CD14-positive monocyte (primary cell): ENCODE data around the gene C16orf74. TPM values are rescaled to one million over a fixed set of nuclear protein-coding genes. Genes with fewer than 3 reads are reported as not detected.
A peak's percentile ranks its signal among the peaks of the same experiment; 100 is the strongest.

Experiments
- DNase-seq, 3 donors: peaks; one replicate each; pipeline ENCODE4 v3.0.0-alpha.2; 2011 to 2022
- H2AFZ ChIP-seq: 2 replicates; pipeline ENCODE4 v1.6.0; 2012; ENCODE audit warnings: mild to moderate bottlenecking, low read depth, low read length, inconsistent platforms; ENCODE audit not compliant: insufficient read depth, poor library complexity, severe bottlenecking
- H3K27ac ChIP-seq, 2 donors: 1 replicate in 1 of 2; 2 replicates in 1 of 2; pipeline ENCODE4 v1.5.1; 2012 to 2013; ENCODE audit warnings: low read length in 2 of 2, control low read depth in 1 of 2, inconsistent platforms in 1 of 2, low read depth in 1 of 2, mild to moderate bottlenecking in 1 of 2
- H3K27me3 ChIP-seq, 2 donors: one replicate each; pipeline versions ENCODE4 v1.6.0 to v1.6.1; 2011 to 2013; ENCODE audit warnings: low read length in 2 of 2; ENCODE audit not compliant: control insufficient read depth in 2 of 2, insufficient read depth in 2 of 2
- H3K36me3 ChIP-seq, 2 donors: replicated peaks in 1 of 2; 1 replicate in 1 of 2; 2 replicates in 1 of 2; pipeline versions ENCODE4 v1.5.1 to v1.6.1; 2012 to 2013; ENCODE audit warnings: low read length in 2 of 2, control low read depth in 1 of 2, inconsistent platforms in 1 of 2, mild to moderate bottlenecking in 1 of 2; ENCODE audit not compliant: insufficient read depth in 2 of 2, control insufficient read depth in 1 of 2
- H3K4me1 ChIP-seq, 2 donors: 1 replicate in 1 of 2; 2 replicates in 1 of 2; pipeline versions ENCODE4 v1.5.1 to v1.6.1; 2012 to 2013; ENCODE audit warnings: low read length in 2 of 2, control low read depth in 1 of 2, inconsistent platforms in 1 of 2, mild to moderate bottlenecking in 1 of 2, moderate library complexity in 1 of 2; ENCODE audit not compliant: insufficient read depth in 2 of 2, control insufficient read depth in 1 of 2
- H3K4me2 ChIP-seq: replicated peaks from 2 replicates; pipeline ENCODE3; 2012; ENCODE audit warnings: low read length, moderate library complexity, mild to moderate bottlenecking; ENCODE audit not compliant: poor library complexity, severe bottlenecking; ENCODE audit errors: extremely low read depth
- H3K4me3 ChIP-seq, 3 experiments: fragments of 200-600 bp in 1 of 3; sonication (generic) in 1 of 3; replicated peaks in 1 of 3; 1 replicate in 2 of 3; 2 replicates in 1 of 3; pipeline ENCODE4 v1.5.1; 2011 to 2013; ENCODE audit warnings: low read length in 3 of 3, mild to moderate bottlenecking in 3 of 3, control low read depth in 2 of 3, low read depth in 2 of 3, inconsistent platforms in 1 of 3, moderate library complexity in 1 of 3
- H3K79me2 ChIP-seq: 2 replicates; pipeline ENCODE4 v1.6.0; 2012; ENCODE audit warnings: mild to moderate bottlenecking, control low read depth, inconsistent platforms, low read length, moderate library complexity; ENCODE audit not compliant: insufficient read depth
- H3K9ac ChIP-seq: 2 replicates; pipeline ENCODE4 v1.6.0; 2017; ENCODE audit warnings: low read length, mild to moderate bottlenecking; ENCODE audit not compliant: insufficient read depth, poor library complexity, severe bottlenecking
- H3K9me3 ChIP-seq, 2 donors: replicated peaks in 1 of 2; 1 replicate in 1 of 2; 2 replicates in 1 of 2; pipeline versions ENCODE4 v1.5.1 to v1.6.1; 2012 to 2013; ENCODE audit warnings: low read length in 2 of 2, control low read depth in 1 of 2; ENCODE audit not compliant: control insufficient read depth in 1 of 2, insufficient read depth in 1 of 2
- H4K20me1 ChIP-seq: 2 replicates; pipeline ENCODE4 v1.6.0; 2012; ENCODE audit warnings: mild to moderate bottlenecking, low read length, control low read depth, moderate library complexity; ENCODE audit not compliant: insufficient read depth
- H3K27ac Mint-ChIP-seq, 7 donors: one replicate each; pipeline ENCODE4 v1.8.0; 2020; ENCODE audit warnings: mild to moderate bottlenecking in 7 of 7, mixed read lengths in 7 of 7, moderate library complexity in 6 of 7, inconsistent platforms in 2 of 7
- H3K27me3 Mint-ChIP-seq, 3 donors: one replicate each; pipeline ENCODE4 v1.8.0; 2021 to 2022; ENCODE audit warnings: low read depth in 3 of 3, mild to moderate bottlenecking in 3 of 3, mixed read lengths in 3 of 3, moderate library complexity in 3 of 3, inconsistent platforms in 1 of 3
- H3K36me3 Mint-ChIP-seq, 2 donors: one replicate each; pipeline ENCODE4 v1.8.0; 2020; ENCODE audit warnings: mixed read lengths in 2 of 2, inconsistent platforms in 1 of 2, mild to moderate bottlenecking in 1 of 2
- H3K4me1 Mint-ChIP-seq: one replicate; pipeline ENCODE4 v1.8.0; 2020; ENCODE audit warnings: mild to moderate bottlenecking, mixed read lengths
- H3K4me3 Mint-ChIP-seq, 2 donors: one replicate each; pipeline ENCODE4 v1.8.0; 2020; ENCODE audit warnings: mild to moderate bottlenecking in 2 of 2, mixed read lengths in 2 of 2, moderate library complexity in 1 of 2
- H3K9me3 Mint-ChIP-seq, 7 donors: one replicate each; pipeline ENCODE4 v1.8.0; 2020 to 2022; ENCODE audit warnings: mixed read lengths in 7 of 7, mild to moderate bottlenecking in 6 of 7, moderate library complexity in 6 of 7, inconsistent platforms in 2 of 7
- CTCF ChIP-seq: fragments of 200-600 bp; IDR thresholded peaks from one replicate; pipeline ENCODE4 v1.8.0; 2022; ENCODE audit warnings: antibody characterized with exemption, mild to moderate bottlenecking
- whole genome bisulfite sequencing: methylation state at CpG from one replicate; pipeline ENCODE4 v1.1.5; 2013; ENCODE audit warnings: missing lambda C conversion rate; ENCODE audit not compliant: insufficient coverage; 5-methylcytosine and 5-hydroxymethylcytosine counted together
- intact Hi-C, 2 donors: fragments of 100-400 bp; cut with micrococcal nuclease; formaldehyde crosslinking; loops; one replicate each; pipeline versions ENCODE4 v1.15.0 to v1.15.1; 2023
- polyA plus RNA-seq, 3 donors: library from polyadenylated mRNA; depleted of rRNA in 1 of 3; unstranded in 2 of 3; stranded (reverse) in 1 of 3; fragments of 300-500 nt in 2 of 3; fragments of >200 nt in 1 of 3; fragmentation: Illumina TruSeq in 2 of 3; gene quantifications; 1 replicate in 2 of 3; 2 replicates in 1 of 3; pipeline ENCODE4 v1.2.3, GENCODE V29; 2012 to 2021

C16orf74 gene
- polyA plus RNA-seq, 3 donors, result 11.3 to 26.6 (median 24.1) TPM

DNA sequence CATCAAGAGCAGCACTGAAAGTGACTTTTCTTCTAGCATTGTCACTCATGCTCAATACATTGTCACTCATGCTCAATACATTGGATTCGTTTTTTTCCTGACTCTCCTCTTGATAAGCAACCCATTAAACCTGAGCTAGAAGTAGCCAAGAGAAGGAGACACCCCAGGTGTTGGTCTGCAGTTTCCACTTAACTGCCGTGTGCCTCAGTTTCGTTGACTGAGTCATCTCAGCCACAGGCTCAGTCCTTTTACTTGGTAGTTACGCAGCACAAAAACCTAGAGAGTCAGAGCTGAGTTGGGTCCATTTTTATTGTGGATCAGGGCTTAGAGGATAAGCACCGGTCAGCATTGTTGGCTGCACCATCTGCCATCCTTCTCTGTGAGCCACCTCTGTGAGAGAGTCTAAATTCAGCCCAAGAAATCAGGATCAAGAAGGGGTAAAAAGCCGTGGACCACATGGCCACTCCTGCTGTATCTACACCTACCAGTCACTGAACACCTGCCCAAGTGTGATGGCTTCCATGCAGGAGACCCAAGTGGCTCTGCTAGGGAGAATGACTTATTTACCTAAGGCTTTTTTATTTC, 73.4 kb downstream of the C16orf74 start:
- no peaks in the 10 kb centered on the region for H3K9me3 ChIP-seq
- no peaks in the 10 kb centered on the region for H3K79me2 ChIP-seq
- H3K4me3 ChIP-seq, result no peak overlapping the region
- H3K9ac ChIP-seq, result no peak overlapping the region
- H3K36me3 ChIP-seq, result peaks cover 33 to 81% of the 10 kb centered on the region in 2 donors
- 85% methylated on average over 4 of the region's 6 CpGs for WGBS
- no peak overlapping the region for H3K4me2 ChIP-seq
- intact Hi-C loops, result no loop called here
- no peaks in the 10 kb centered on the region for H3K4me1 Mint-ChIP-seq
- H3K4me3 Mint-ChIP-seq, result no peak overlapping the region
- no peaks in the 10 kb centered on the region for H3K9me3 Mint-ChIP-seq
- DNase-seq, result no peak
- no peak for TF ChIP-seq CTCF
- no peak overlapping the region for H2AFZ ChIP-seq
- H3K27me3 Mint-ChIP-seq, result peaks cover 0 to 1% (median 0%) of the 10 kb centered on the region in 3 donors
- H3K27me3 ChIP-seq, result no peaks in the 10 kb centered on the region
- no peak overlapping the region for H3K27ac ChIP-seq
- peaks cover 52 to 82% of the 10 kb centered on the region in 2 donors for H3K36me3 Mint-ChIP-seq
- H4K20me1 ChIP-seq, result no peaks in the 10 kb centered on the region
- peak overlapping the region in 2 of 7 donors; percentile 5 to 74 for H3K27ac Mint-ChIP-seq
- H3K4me1 ChIP-seq, result no peaks in the 10 kb centered on the region

- Mint-ChIP-seq H3K27ac (no peak overlapping the region), H3K9me3 (no peaks in the 10 kb centered on the region), H3K4me3 (no peak overlapping the region), H3K36me3 (peaks cover 60 to 92% of the 10 kb centered on the region in 2 donors), H3K4me1 (no peaks in the 10 kb centered on the region), H3K27me3 (peaks cover 0 to 1% (median 0%) of the 10 kb centered on the region in 3 donors)
- Histone ChIP-seq H3K4me2 (no peak overlapping the region), H3K36me3 (peaks cover 43 to 91% of the 10 kb centered on the region in 2 donors), H3K79me2 (no peaks in the 10 kb centered on the region), H4K20me1 (no peaks in the 10 kb centered on the region), H3K27ac (no peak overlapping the region), H2AFZ (no peak overlapping the region), H3K27me3 (no peaks in the 10 kb centered on the region), H3K9me3 (no peaks in the 10 kb centered on the region), H3K4me3 (no peak overlapping the region), H3K4me1 (no peaks in the 10 kb centered on the region), H3K9ac (no peak overlapping the region)
- intact Hi-C loops, result no loop called here
- no peak for DNase-seq
- no peak for TF ChIP-seq CTCF
- WGBS, result 94% methylated on average over 7 of the region's 7 CpGs
Measured at GRCh38 chr16:85676466-85676865, 74.4 kb downstream of the C16orf74 start.
